GM12878 (cell line): ENCODE results near the gene PFKFB2. TPM values are rescaled to one million over a fixed set of nuclear protein-coding genes. Genes with fewer than 3 reads are reported as not detected.

Experiments used
- ATAC-seq: fragments of 200-7000 bp; cut with Tn5 transposase; 3 replicates; pipeline ENCODE4 v1.9.1; 2020; ENCODE audit warnings: mild to moderate bottlenecking, moderate library complexity
- BruUV-seq: library from RNA; stranded (reverse); fragments of 400-500 nt; replicated peaks from 2 replicates; lab custom pipeline; 2021; lab: Mats Ljungman, UMichigan
- CTCF ChIA-PET: fragments of 300-600 bp; sonication (Branson Sonifier 250); formaldehyde crosslinking; extraction: SDS; loops from one replicate; lab custom pipeline; 2021; ENCODE audit warnings: inconsistent platforms; lab: Yijun Ruan, JAX
- POLR2A ChIA-PET: fragments of 350-600 bp; formaldehyde crosslinking; extraction: SDS; loops from one replicate; lab custom pipeline; 2021; ENCODE audit warnings: inconsistent platforms; lab: Charles Lee
- RAD21 ChIA-PET: fragments of 300-600 bp; sonication (Branson Sonifier 250); formaldehyde crosslinking; loops from one replicate; lab custom pipeline; 2023; ENCODE audit warnings: antibody characterized with exemption; ENCODE audit not compliant: unreplicated experiment; lab: Charles Lee
- SMC1A ChIA-PET: fragments of 300-600 bp; sonication (Branson Sonifier 250); formaldehyde crosslinking; loops from one replicate; lab custom pipeline; 2023; ENCODE audit not compliant: unreplicated experiment, uncharacterized antibody; lab: Charles Lee
- DNase-seq: peaks from one replicate; pipeline ENCODE4 v3.0.0-alpha.2; 2011; ENCODE audit warnings: low read depth, low spot score
- FAIRE-seq: peaks from 3 replicates; lab custom pipeline; 2011; peaks lifted over from hg19 to GRCh38; lab: Jason Lieb, UNC
- H2AFZ ChIP-seq: 2 replicates; pipeline ENCODE4 v1.6.0; 2011; ENCODE audit warnings: low read depth, low read length, control low read depth; ENCODE audit not compliant: control insufficient read depth
- H3K27ac ChIP-seq: 2 replicates; pipeline ENCODE4 v1.5.1; 2011; ENCODE audit warnings: control low read depth; ENCODE audit not compliant: control insufficient read depth, insufficient read depth
- H3K27me3 ChIP-seq, 2 experiments: replicated peaks in 1 of 2; 2 replicates each; pipeline versions ENCODE4 v1.6.0 to v1.6.1; 2011; ENCODE audit warnings: low read length in 1 of 2; ENCODE audit not compliant: control insufficient read depth in 2 of 2, insufficient read depth in 2 of 2
- H3K36me3 ChIP-seq, 2 experiments: 2 replicates each; pipeline ENCODE4 v1.5.1; 2011; ENCODE audit warnings: low read length in 1 of 2; ENCODE audit not compliant: control insufficient read depth in 2 of 2, insufficient read depth in 2 of 2
- H3K4me1 ChIP-seq: 2 replicates; pipeline ENCODE4 v1.6.1; 2011; ENCODE audit warnings: mild to moderate bottlenecking, low read length, moderate library complexity, mixed read lengths; ENCODE audit not compliant: control insufficient read depth, insufficient read depth
- H3K4me2 ChIP-seq: 2 replicates; pipeline ENCODE4 v1.6.0; 2011; ENCODE audit warnings: control low read depth; ENCODE audit not compliant: control insufficient read depth, insufficient read depth
- H3K4me3 ChIP-seq: fragments of 200-600 bp; sonication (generic); 2 replicates; pipeline ENCODE4 v1.5.1; 2016
- H3K79me2 ChIP-seq: 2 replicates; pipeline ENCODE4 v1.6.0; 2011; ENCODE audit warnings: low read length; ENCODE audit not compliant: control insufficient read depth, insufficient read depth
- H3K9ac ChIP-seq: 2 replicates; pipeline ENCODE4 v1.8.0; 2011; ENCODE audit warnings: low read length, control low read depth, mixed read lengths; ENCODE audit not compliant: control insufficient read depth, insufficient read depth
- H3K9me3 ChIP-seq: replicated peaks from 3 replicates; pipeline ENCODE4 v1.5.1; 2011; ENCODE audit warnings: mild to moderate bottlenecking, low read length; ENCODE audit not compliant: control insufficient read depth, insufficient read depth
- H4K20me1 ChIP-seq: 2 replicates; pipeline ENCODE4 v1.6.0; 2011; ENCODE audit not compliant: control insufficient read depth, insufficient read depth
- ASH2L ChIP-seq: fragments of 300-600, 200-600 bp; sonication (generic); IDR thresholded peaks from 2 replicates; pipeline ENCODE4 v1.6.1; 2017; ENCODE audit warnings: low read depth, mild to moderate bottlenecking, borderline replicate concordance
- HDAC2 ChIP-seq: fragments of 200-600 bp; sonication (generic); IDR thresholded peaks from 2 replicates; pipeline ENCODE4 v1.6.1; 2017
- IKZF1 ChIP-seq: fragments of 450-650 bp; conservative IDR thresholded peaks from 2 replicates; pipeline ENCODE4 v1.6.1; 2017; ENCODE audit warnings: antibody characterized with exemption, mild to moderate bottlenecking
- MEF2A ChIP-seq: IDR thresholded peaks from 2 replicates; pipeline ENCODE4 v1.6.1; 2011; ENCODE audit warnings: low read depth, mild to moderate bottlenecking, low read length, moderate library complexity; ENCODE audit not compliant: insufficient read depth
- NBN ChIP-seq: fragments of 450-650 bp; IDR thresholded peaks from 2 replicates; pipeline ENCODE4 v1.6.1; 2016
- NFXL1 ChIP-seq: fragments of 450-650 bp; IDR thresholded peaks from 2 replicates; pipeline ENCODE4 v1.6.1; 2017; ENCODE audit warnings: antibody characterized with exemption, mild to moderate bottlenecking, borderline replicate concordance
- NFYB ChIP-seq: IDR thresholded peaks from 2 replicates; pipeline ENCODE4 v1.6.1; 2011; ENCODE audit warnings: low read depth, mild to moderate bottlenecking, low read length, improper control_type of control experiment, moderate library complexity; ENCODE audit not compliant: insufficient read depth
- PAX8 ChIP-seq: fragments of 450-650 bp; IDR thresholded peaks from 2 replicates; pipeline ENCODE4 v1.6.1; 2017; ENCODE audit warnings: mild to moderate bottlenecking, moderate library complexity
- WRNIP1 ChIP-seq: IDR thresholded peaks from 2 replicates; pipeline ENCODE4 v1.6.1; 2011; ENCODE audit warnings: low read depth, low read length, improper control_type of control experiment, borderline replicate concordance
- YBX1 ChIP-seq: fragments of 450-650 bp; IDR thresholded peaks from 2 replicates; pipeline ENCODE4 v1.6.1; 2016; ENCODE audit warnings: antibody characterized with exemption
- ZNF207 ChIP-seq: fragments of 450-650 bp; IDR thresholded peaks from 2 replicates; pipeline ENCODE4 v1.6.1; 2014; ENCODE audit warnings: antibody characterized with exemption, mild to moderate bottlenecking, borderline replicate concordance
- WGBS: methylation state at CpG from one replicate; pipeline ENCODE4 v1.1.6; 2016; ENCODE audit warnings: low lambda C conversion rate; ENCODE audit not compliant: insufficient replicate concordance, insufficient coverage; ENCODE audit errors: missing lambda C conversion rate; 5-methylcytosine and 5-hydroxymethylcytosine counted together
- in situ Hi-C: fragments of 300-500 bp; cut with MboI; formaldehyde crosslinking; loops from 9 replicates; pipeline ENCODE4 v1.14.3; 2018; ENCODE audit warnings: mixed read lengths
- intact Hi-C: fragments of 100-400 bp; cut with micrococcal nuclease; formaldehyde crosslinking; loops from one replicate; pipeline ENCODE4 v1.14.2; 2022; ENCODE audit not compliant: unreplicated experiment
- polyA plus RNA-seq, 11 experiments: library from polyadenylated mRNA; depleted of rRNA in 4 of 11; unstranded in 6 of 11; stranded (reverse) in 5 of 11; fragments of >200 nt; fragmentation: Nextera tagmentation in 4 of 11; fragmentation: Illumina TruSeq in 1 of 11; extraction: Ambion mirVana in 4 of 11; extraction: Trizol in 1 of 11; gene quantifications; 1 replicate in 1 of 11; 2 replicates in 10 of 11; pipeline versions ENCODE4 v1.2.1 to v1.2.3, GENCODE V29; 2011 to 2016; ENCODE audit warnings: inconsistent platforms in 2 of 11, missing spikeins in 2 of 11, low read depth in 1 of 11
- total RNA-seq, 4 experiments: library from RNA; depleted of rRNA in 3 of 4; stranded (reverse); fragments of >200 nt in 3 of 4; fragmentation: Illumina TruSeq in 1 of 4; extraction: Trizol in 1 of 4; gene quantifications; 2 replicates each; pipeline versions ENCODE4 v1.2.1 to v1.2.3, GENCODE V29; 2013 to 2021
- TF ChIP-seq, protein P1 (sequence below): fragments of 450-650 bp; IDR thresholded peaks from 2 replicates; pipeline ENCODE4 v1.6.1; 2017; ENCODE audit warnings: mild to moderate bottlenecking
- TF ChIP-seq, protein P2 (sequence below): fragments of 450-650 bp; IDR thresholded peaks from 2 replicates; pipeline ENCODE4 v1.6.1; 2016; ENCODE audit warnings: mild to moderate bottlenecking, moderate library complexity, borderline replicate concordance
- TF ChIP-seq, protein P3 (sequence below): IDR thresholded peaks from 2 replicates; pipeline ENCODE4 v1.6.1; 2012; ENCODE audit warnings: low read length, inconsistent platforms

The PFKFB2 gene
- total and polyA plus RNA-seq, 10 of the 15 experiments (the other 5 are each of a cell fraction or from before 2014, with no cell fraction given) = 0.40 to 1.3 (median 1.0) TPM

DNA sequence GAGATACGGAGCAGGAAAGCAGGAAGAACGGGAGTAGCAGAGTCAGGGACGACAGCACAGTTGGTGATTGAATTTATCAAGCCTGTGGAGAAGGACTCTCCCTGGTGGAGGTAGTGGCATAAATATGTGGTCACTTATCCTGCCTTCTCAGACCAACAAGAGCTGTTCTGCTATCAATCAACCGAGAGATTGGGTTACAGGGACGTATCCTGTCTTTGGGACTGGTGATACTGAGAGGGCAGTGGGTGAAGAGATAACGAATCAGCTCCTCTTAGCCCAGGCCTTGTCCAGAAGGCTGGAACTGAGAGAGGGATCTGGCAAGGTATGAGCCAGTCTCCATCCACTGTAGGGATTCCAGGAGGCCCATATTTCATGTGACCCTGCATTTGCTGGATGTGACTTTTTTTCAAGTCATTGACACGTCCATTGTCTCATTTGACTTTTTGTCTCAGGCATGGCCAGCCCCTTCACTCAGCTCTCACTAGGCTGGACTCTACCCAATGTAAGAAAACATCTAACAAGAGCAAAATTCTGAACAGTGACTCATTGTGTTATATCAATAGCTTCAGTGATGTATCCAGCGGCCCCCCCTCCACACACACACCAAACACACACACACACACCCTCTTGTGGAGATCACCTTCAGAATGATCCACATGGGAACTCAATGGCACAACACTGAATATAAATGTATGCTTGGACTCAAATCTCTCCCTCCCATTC is 31.8 kb upstream of the PFKFB2 start:
- H3K79me2 ChIP-seq = no peaks in the 10 kb centered on the region
- H3K27ac ChIP-seq = no peak overlapping the region
- H3K9ac ChIP-seq = no peak overlapping the region
- H3K4me1 ChIP-seq = no peaks in the 10 kb centered on the region
- in situ Hi-C loops (no loop called here), intact Hi-C loops (no loop called here)
- H3K27me3 ChIP-seq = peaks cover 0 to 4% of the 10 kb centered on the region in 2 experiments; a peak in 3 of 4 replicates
- H3K4me2 ChIP-seq = no peak overlapping the region
- H3K9me3 ChIP-seq = no peaks in the 10 kb centered on the region
- CTCF ChIA-PET = interaction anchor here (1.0 kb wide), 1 partner anchor 39 kb away, joined by 3 read pairs; no protein-coding TSS in a partner anchor
- SMC1A ChIA-PET = no interaction called here
- BruUV-seq = no TSS peak
- no peak overlapping the region for H2AFZ ChIP-seq
- no peak for DNase-seq
- H3K36me3 ChIP-seq = no peaks in the 10 kb centered on the region
- FAIRE-seq = no peak
- ATAC-seq = no peak
- 23% methylated on average over 8 of the region's 8 CpGs for WGBS
- H4K20me1 ChIP-seq = no peaks in the 10 kb centered on the region
- POLR2A ChIA-PET = interaction anchor here (0.6 kb wide), 1 partner anchor 23 kb away, joined by 3 read pairs; no protein-coding TSS in a partner anchor
- RAD21 ChIA-PET = no interaction called here
- no peak overlapping the region for H3K4me3 ChIP-seq
- TF ChIP-seq, protein P1, sequence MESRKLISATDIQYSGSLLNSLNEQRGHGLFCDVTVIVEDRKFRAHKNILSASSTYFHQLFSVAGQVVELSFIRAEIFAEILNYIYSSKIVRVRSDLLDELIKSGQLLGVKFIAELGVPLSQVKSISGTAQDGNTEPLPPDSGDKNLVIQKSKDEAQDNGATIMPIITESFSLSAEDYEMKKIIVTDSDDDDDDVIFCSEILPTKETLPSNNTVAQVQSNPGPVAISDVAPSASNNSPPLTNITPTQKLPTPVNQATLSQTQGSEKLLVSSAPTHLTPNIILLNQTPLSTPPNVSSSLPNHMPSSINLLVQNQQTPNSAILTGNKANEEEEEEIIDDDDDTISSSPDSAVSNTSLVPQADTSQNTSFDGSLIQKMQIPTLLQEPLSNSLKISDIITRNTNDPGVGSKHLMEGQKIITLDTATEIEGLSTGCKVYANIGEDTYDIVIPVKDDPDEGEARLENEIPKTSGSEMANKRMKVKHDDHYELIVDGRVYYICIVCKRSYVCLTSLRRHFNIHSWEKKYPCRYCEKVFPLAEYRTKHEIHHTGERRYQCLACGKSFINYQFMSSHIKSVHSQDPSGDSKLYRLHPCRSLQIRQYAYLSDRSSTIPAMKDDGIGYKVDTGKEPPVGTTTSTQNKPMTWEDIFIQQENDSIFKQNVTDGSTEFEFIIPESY = no peak
- no peak for TF ChIP-seq WRNIP1
- TF ChIP-seq HDAC2 = no peak
- no peak for TF ChIP-seq ASH2L
- no peak for TF ChIP-seq YBX1
- no peak for TF ChIP-seq ZNF207
- no peak for TF ChIP-seq PAX8
- TF ChIP-seq, protein P2, sequence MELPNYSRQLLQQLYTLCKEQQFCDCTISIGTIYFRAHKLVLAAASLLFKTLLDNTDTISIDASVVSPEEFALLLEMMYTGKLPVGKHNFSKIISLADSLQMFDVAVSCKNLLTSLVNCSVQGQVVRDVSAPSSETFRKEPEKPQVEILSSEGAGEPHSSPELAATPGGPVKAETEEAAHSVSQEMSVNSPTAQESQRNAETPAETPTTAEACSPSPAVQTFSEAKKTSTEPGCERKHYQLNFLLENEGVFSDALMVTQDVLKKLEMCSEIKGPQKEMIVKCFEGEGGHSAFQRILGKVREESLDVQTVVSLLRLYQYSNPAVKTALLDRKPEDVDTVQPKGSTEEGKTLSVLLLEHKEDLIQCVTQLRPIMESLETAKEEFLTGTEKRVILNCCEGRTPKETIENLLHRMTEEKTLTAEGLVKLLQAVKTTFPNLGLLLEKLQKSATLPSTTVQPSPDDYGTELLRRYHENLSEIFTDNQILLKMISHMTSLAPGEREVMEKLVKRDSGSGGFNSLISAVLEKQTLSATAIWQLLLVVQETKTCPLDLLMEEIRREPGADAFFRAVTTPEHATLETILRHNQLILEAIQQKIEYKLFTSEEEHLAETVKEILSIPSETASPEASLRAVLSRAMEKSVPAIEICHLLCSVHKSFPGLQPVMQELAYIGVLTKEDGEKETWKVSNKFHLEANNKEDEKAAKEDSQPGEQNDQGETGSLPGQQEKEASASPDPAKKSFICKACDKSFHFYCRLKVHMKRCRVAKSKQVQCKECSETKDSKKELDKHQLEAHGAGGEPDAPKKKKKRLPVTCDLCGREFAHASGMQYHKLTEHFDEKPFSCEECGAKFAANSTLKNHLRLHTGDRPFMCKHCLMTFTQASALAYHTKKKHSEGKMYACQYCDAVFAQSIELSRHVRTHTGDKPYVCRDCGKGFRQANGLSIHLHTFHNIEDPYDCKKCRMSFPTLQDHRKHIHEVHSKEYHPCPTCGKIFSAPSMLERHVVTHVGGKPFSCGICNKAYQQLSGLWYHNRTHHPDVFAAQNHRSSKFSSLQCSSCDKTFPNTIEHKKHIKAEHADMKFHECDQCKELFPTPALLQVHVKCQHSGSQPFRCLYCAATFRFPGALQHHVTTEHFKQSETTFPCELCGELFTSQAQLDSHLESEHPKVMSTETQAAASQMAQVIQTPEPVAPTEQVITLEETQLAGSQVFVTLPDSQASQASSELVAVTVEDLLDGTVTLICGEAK = no peak
- TF ChIP-seq IKZF1 = no peak
- TF ChIP-seq NBN = no peak
- TF ChIP-seq, protein P3, sequence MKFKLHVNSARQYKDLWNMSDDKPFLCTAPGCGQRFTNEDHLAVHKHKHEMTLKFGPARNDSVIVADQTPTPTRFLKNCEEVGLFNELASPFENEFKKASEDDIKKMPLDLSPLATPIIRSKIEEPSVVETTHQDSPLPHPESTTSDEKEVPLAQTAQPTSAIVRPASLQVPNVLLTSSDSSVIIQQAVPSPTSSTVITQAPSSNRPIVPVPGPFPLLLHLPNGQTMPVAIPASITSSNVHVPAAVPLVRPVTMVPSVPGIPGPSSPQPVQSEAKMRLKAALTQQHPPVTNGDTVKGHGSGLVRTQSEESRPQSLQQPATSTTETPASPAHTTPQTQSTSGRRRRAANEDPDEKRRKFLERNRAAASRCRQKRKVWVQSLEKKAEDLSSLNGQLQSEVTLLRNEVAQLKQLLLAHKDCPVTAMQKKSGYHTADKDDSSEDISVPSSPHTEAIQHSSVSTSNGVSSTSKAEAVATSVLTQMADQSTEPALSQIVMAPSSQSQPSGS = no peak
- TF ChIP-seq MEF2A = no peak
- TF ChIP-seq NFYB = no peak
- no peak for TF ChIP-seq NFXL1
